Dendritic cell treated with granulocyte-macrophage colony-stimulating factor and Interleukin-4, amounts not matched to agents 40 ng/mL and 50 ng/mL, for 4 days (primary cell): ENCODE results near the gene MGMT.

Source experiments
- H3K27ac Mint-ChIP-seq: one replicate; pipeline ENCODE4 v1.8.0; 2022; ENCODE audit warnings: mild to moderate bottlenecking, mixed read lengths
- H3K27me3 Mint-ChIP-seq: one replicate; pipeline ENCODE4 v1.8.0; 2022; ENCODE audit warnings: mild to moderate bottlenecking, mixed read lengths
- H3K36me3 Mint-ChIP-seq: one replicate; pipeline ENCODE4 v1.8.0; 2022; ENCODE audit warnings: low read depth, mixed read lengths
- H3K4me1 Mint-ChIP-seq: one replicate; pipeline ENCODE4 v1.8.0; 2022; ENCODE audit warnings: low read depth, mixed read lengths
- H3K4me3 Mint-ChIP-seq: one replicate; pipeline ENCODE4 v1.8.0; 2022; ENCODE audit warnings: mild to moderate bottlenecking, moderate library complexity, mixed read lengths
- H3K9me3 Mint-ChIP-seq: one replicate; pipeline ENCODE4 v1.8.0; 2022; ENCODE audit warnings: mixed read lengths
- intact Hi-C: fragments of 100-400 bp; cut with micrococcal nuclease; formaldehyde crosslinking; loops from one replicate; pipeline ENCODE4 v1.15.0; 2022

The MGMT gene

GRCh38 chr10:129728246-129728820 is 261.3 kb downstream of the MGMT start:
- Mint-ChIP-seq H3K4me1 (no peaks in the 10 kb centered on the region), H3K27me3 (no peaks in the 10 kb centered on the region), H3K27ac (no peak overlapping the region), H3K4me3 (no peak overlapping the region), H3K36me3 (peaks cover 6% of the 10 kb centered on the region), H3K9me3 (peaks cover 10% of the 10 kb centered on the region)
- intact Hi-C loops = no loop called here

GRCh38 chr10:129728905-129729795 is 262.1 kb downstream of the MGMT start:
- H3K9me3 Mint-ChIP-seq = peaks cover 10% of the 10 kb centered on the region
- H3K27me3 Mint-ChIP-seq = no peaks in the 10 kb centered on the region

GRCh38 chr10:129730272-129730992 is 263.4 kb downstream of the MGMT start:
- H3K4me3 Mint-ChIP-seq = no peak overlapping the region
- no peaks in the 10 kb centered on the region for H3K27me3 Mint-ChIP-seq
- H3K9me3 Mint-ChIP-seq = peaks cover 16% of the 10 kb centered on the region
- peaks cover under 1% of the 10 kb centered on the region for H3K36me3 Mint-ChIP-seq
- no peaks in the 10 kb centered on the region for H3K4me1 Mint-ChIP-seq
- intact Hi-C loops = no loop called here
- H3K27ac Mint-ChIP-seq = no peak overlapping the region

More at GRCh38 chr10:129728905-129729795, 262.1 kb downstream of the MGMT start:
- intact Hi-C loops = no loop called here
- Mint-ChIP-seq H3K27ac (no peak overlapping the region), H3K4me1 (no peaks in the 10 kb centered on the region), H3K4me3 (no peak overlapping the region), H3K36me3 (peaks cover 6% of the 10 kb centered on the region)

GRCh38 chr10:129730993-129731325 is 263.9 kb downstream of the MGMT start:
- intact Hi-C loops = no loop called here
- Mint-ChIP-seq H3K36me3 (no peaks in the 10 kb centered on the region), H3K4me1 (no peaks in the 10 kb centered on the region), H3K9me3 (peaks cover 16% of the 10 kb centered on the region), H3K4me3 (no peak overlapping the region), H3K27me3 (no peaks in the 10 kb centered on the region), H3K27ac (no peak overlapping the region)

- Mint-ChIP-seq H3K4me3 (no peak overlapping the region), H3K27ac (no peak overlapping the region), H3K4me1 (peaks cover 9% of the 10 kb centered on the region), H3K36me3 (no peaks in the 10 kb centered on the region), H3K27me3 (no peaks in the 10 kb centered on the region), H3K9me3 (peaks cover 6% of the 10 kb centered on the region)
- intact Hi-C loops = no loop called here
These were observed 273.7 kb downstream of the MGMT start for GRCh38 chr10:129740532-129741279.

- H3K36me3 Mint-ChIP-seq = no peaks in the 10 kb centered on the region
- H3K27ac Mint-ChIP-seq = no peak overlapping the region
- H3K9me3 Mint-ChIP-seq = peaks cover 6% of the 10 kb centered on the region
- no peak overlapping the region for H3K4me3 Mint-ChIP-seq
- intact Hi-C loops = no loop called here
- H3K27me3 Mint-ChIP-seq = no peaks in the 10 kb centered on the region
- H3K4me1 Mint-ChIP-seq = peaks cover 9% of the 10 kb centered on the region
These were observed 274.4 kb downstream of the MGMT start for GRCh38 chr10:129741280-129741977.

- Mint-ChIP-seq H3K4me1 (peaks cover 9% of the 10 kb centered on the region), H3K4me3 (no peak overlapping the region), H3K36me3 (no peaks in the 10 kb centered on the region), H3K27me3 (no peaks in the 10 kb centered on the region), H3K9me3 (peaks cover 6% of the 10 kb centered on the region), H3K27ac (no peak overlapping the region)
- intact Hi-C loops = no loop called here
These were observed 275.1 kb downstream of the MGMT start for GRCh38 chr10:129741978-129742741.

- no peaks in the 10 kb centered on the region for H3K27me3 Mint-ChIP-seq
- no peaks in the 10 kb centered on the region for H3K36me3 Mint-ChIP-seq
- no peak overlapping the region for H3K4me3 Mint-ChIP-seq
- H3K4me1 Mint-ChIP-seq = peaks cover 9% of the 10 kb centered on the region
- H3K27ac Mint-ChIP-seq = no peak overlapping the region
- peaks cover 9% of the 10 kb centered on the region for H3K9me3 Mint-ChIP-seq
- intact Hi-C loops = no loop called here
These were observed 275.9 kb downstream of the MGMT start for GRCh38 chr10:129742742-129743550.

- no peaks in the 10 kb centered on the region for H3K36me3 Mint-ChIP-seq
- H3K27ac Mint-ChIP-seq = no peak overlapping the region
- intact Hi-C loops = no loop called here
- H3K27me3 Mint-ChIP-seq = no peaks in the 10 kb centered on the region
- peaks cover 9% of the 10 kb centered on the region for H3K4me1 Mint-ChIP-seq
- no peak overlapping the region for H3K4me3 Mint-ChIP-seq
- H3K9me3 Mint-ChIP-seq = peaks cover 17% of the 10 kb centered on the region
These were observed 276.7 kb downstream of the MGMT start for GRCh38 chr10:129743738-129744133.

- peaks cover 23% of the 10 kb centered on the region for H3K9me3 Mint-ChIP-seq
These were observed 277.4 kb downstream of the MGMT start for GRCh38 chr10:129744134-129745111.

GRCh38 chr10:129745186-129745750 is 278.2 kb downstream of the MGMT start:
- no peak overlapping the region for H3K27ac Mint-ChIP-seq
- H3K9me3 Mint-ChIP-seq = peaks cover 27% of the 10 kb centered on the region
- no peaks in the 10 kb centered on the region for H3K4me1 Mint-ChIP-seq
- no peaks in the 10 kb centered on the region for H3K36me3 Mint-ChIP-seq
- no peak overlapping the region for H3K4me3 Mint-ChIP-seq
- no peaks in the 10 kb centered on the region for H3K27me3 Mint-ChIP-seq
- intact Hi-C loops = no loop called here

More at GRCh38 chr10:129744134-129745111, 277.4 kb downstream of the MGMT start:
- Mint-ChIP-seq H3K36me3 (no peaks in the 10 kb centered on the region), H3K27me3 (no peaks in the 10 kb centered on the region), H3K27ac (no peak overlapping the region), H3K4me3 (no peak overlapping the region), H3K4me1 (peaks cover 2% of the 10 kb centered on the region)
- intact Hi-C loops = no loop called here
